Adrenal gland (tissue), 12 donors: ENCODE results near the gene SEMA3E. TPM values are rescaled to one million over a fixed set of nuclear protein-coding genes. Genes with fewer than 3 reads are reported as not detected.
"Not testable (repeated sequence)": the region's sequence is repeated elsewhere in the genome, so short reads cannot be mapped to it uniquely, and the experiment has no call there.

ENCODE experiments used
- DNase-seq, 7 donors: peaks; one replicate each; pipeline ENCODE4 v3.0.0-alpha.2; 2019 to 2020
- H3K27ac ChIP-seq, 5 donors: fragments of 200-600 bp; sonication (generic) in 4 of 5; 1 replicate in 3 of 5; 2 replicates in 2 of 5; pipeline versions ENCODE4 v1.5.1 to v1.8.0; 2016 to 2020; ENCODE audit warnings: mild to moderate bottlenecking in 1 of 5
- H3K27me3 ChIP-seq: fragments of 200-600 bp; 2 replicates; pipeline ENCODE4 v1.8.0; 2021
- H3K36me3 ChIP-seq, 2 donors: fragments of 200-600 bp; replicated peaks in 1 of 2; 1 replicate in 1 of 2; 2 replicates in 1 of 2; pipeline versions ENCODE4 v1.5.1 to v1.8.0; 2018 to 2022
- H3K4me1 ChIP-seq, 2 donors: fragments of 200-600 bp; replicated peaks in 1 of 2; 1 replicate in 1 of 2; 2 replicates in 1 of 2; pipeline versions ENCODE4 v1.5.1 to v1.8.0; 2018 to 2021
- H3K4me3 ChIP-seq, 4 donors: fragments of 200-600 bp; sonication (generic) in 3 of 4; one replicate each; pipeline ENCODE4 v1.5.1; 2016 to 2018
- H3K9me3 ChIP-seq, 3 donors: fragments of 200-600 bp; sonication (generic) in 1 of 3; replicated peaks in 1 of 3; 1 replicate in 2 of 3; 2 replicates in 1 of 3; pipeline versions ENCODE4 v1.5.1 to v1.8.0; 2016 to 2021
- POLR2A ChIP-seq, 2 donors: fragments of 450-650 bp; IDR thresholded peaks; one replicate each; pipeline ENCODE4 v1.6.1; 2017; ENCODE audit warnings: antibody characterized with exemption in 2 of 2, mild to moderate bottlenecking in 2 of 2, moderate library complexity in 1 of 2
- WGBS, 4 donors: extraction: QIAGEN DNeasy Blood & Tissue Kit in 2 of 4; methylation state at CpG; one replicate each; pipeline versions ENCODE4 v1.1.5 to v1.1.7; 2013 to 2017; 5-methylcytosine and 5-hydroxymethylcytosine counted together
- intact Hi-C, 2 donors: fragments of 100-400 bp; cut with DNase I; formaldehyde crosslinking; loops; one replicate each; pipeline versions ENCODE4 v1.14.1 to v1.15.0; 2022 to 2023
- polyA plus RNA-seq, 3 donors: library from polyadenylated mRNA; stranded (reverse); fragments of 200-250 nt in 2 of 3; fragments of 350-450 nt in 1 of 3; fragmentation: Illumina TruSeq in 1 of 3; extraction: RNeasy Lipid Tissue Mini Kit (QIAGEN cat#74804) in 1 of 3; gene quantifications; one replicate each; pipeline ENCODE4 v1.2.3, GENCODE V29; 2013 to 2014
- total RNA-seq, 9 donors: library from RNA; depleted of rRNA in 4 of 9; stranded (reverse); fragments of >200 nt in 4 of 9; fragments of 120-200 nt in 1 of 9; fragmentation: NEBNext Ultra II Directional in 1 of 9; extraction: Animal tissue kit (Norgen Biotek cat#: 25700) in 1 of 9; gene quantifications; one replicate each; pipeline versions ENCODE4 v1.1.0 to v1.2.4, GENCODE V29; 2013 to 2023
- TF ChIP-seq, protein P1 (sequence below), 6 experiments: fragments of 450-650 bp in 4 of 6; fragments of 200-600 bp in 2 of 6; sonication (generic) in 1 of 6; IDR thresholded peaks; 1 replicate in 5 of 6; 2 replicates in 1 of 6; pipeline versions ENCODE4 v1.5.1 to v1.8.0; 2016 to 2021; ENCODE audit warnings: antibody characterized with exemption in 6 of 6, mild to moderate bottlenecking in 2 of 6, moderate library complexity in 1 of 6
- donor health status: healthy with polysubstance abuse.
- donor health status: Bipolar disorder and iron deficiency.
- donor health status: DM: yes; HTN: yes; CAD: no.
- donor health status: DM: no; HTN: no; CAD: no.
- donor health status: DM: no; HTN: no; CAD: no.
- donor health status: DM: yes; HTN: yes; CAD: no.

The SEMA3E gene
- total and polyA plus RNA-seq, 12 donors, result 0.09 to 0.58 (median 0.16) TPM; not detected in 4

DNA sequence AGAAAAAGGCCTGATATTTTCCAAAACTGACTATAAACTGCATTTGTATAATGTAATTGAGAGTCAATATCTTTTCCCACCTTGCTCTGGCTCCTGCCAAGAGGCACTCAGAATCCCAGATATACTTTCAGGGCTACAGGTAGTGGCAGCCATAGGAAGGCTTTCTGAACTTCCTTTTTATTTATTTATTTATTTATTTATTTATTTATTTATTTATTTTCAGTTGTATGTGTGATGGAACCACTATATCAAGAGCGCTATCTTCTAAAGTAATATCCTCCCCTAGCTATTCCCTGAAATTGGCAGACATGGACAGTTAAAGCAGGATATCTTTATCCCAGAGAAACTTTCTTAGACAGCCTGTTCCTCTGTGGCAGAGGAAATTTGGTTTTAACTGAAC lies 86.7 kb downstream of the SEMA3E start:
- Histone ChIP-seq H3K27ac (no peak overlapping the region), H3K36me3 (no peaks in the 10 kb centered on the region), H3K4me1 (no peaks in the 10 kb centered on the region), H3K4me3 (no peak overlapping the region), H3K27me3 (no peaks in the 10 kb centered on the region), H3K9me3 (no peaks in the 10 kb centered on the region)
- no peak for DNase-seq
- TF ChIP-seq, protein P1, sequence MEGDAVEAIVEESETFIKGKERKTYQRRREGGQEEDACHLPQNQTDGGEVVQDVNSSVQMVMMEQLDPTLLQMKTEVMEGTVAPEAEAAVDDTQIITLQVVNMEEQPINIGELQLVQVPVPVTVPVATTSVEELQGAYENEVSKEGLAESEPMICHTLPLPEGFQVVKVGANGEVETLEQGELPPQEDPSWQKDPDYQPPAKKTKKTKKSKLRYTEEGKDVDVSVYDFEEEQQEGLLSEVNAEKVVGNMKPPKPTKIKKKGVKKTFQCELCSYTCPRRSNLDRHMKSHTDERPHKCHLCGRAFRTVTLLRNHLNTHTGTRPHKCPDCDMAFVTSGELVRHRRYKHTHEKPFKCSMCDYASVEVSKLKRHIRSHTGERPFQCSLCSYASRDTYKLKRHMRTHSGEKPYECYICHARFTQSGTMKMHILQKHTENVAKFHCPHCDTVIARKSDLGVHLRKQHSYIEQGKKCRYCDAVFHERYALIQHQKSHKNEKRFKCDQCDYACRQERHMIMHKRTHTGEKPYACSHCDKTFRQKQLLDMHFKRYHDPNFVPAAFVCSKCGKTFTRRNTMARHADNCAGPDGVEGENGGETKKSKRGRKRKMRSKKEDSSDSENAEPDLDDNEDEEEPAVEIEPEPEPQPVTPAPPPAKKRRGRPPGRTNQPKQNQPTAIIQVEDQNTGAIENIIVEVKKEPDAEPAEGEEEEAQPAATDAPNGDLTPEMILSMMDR (IDR thresholded peaks at IDR 0.05), result no peak
- no peak for TF ChIP-seq POLR2A (IDR thresholded peaks at IDR 0.05)
- intact Hi-C loops, result no loop called here
- WGBS, 4 donors, result 86 to 97% (median 92%) methylated on average over 1 of the region's 1 CpG

DNA sequence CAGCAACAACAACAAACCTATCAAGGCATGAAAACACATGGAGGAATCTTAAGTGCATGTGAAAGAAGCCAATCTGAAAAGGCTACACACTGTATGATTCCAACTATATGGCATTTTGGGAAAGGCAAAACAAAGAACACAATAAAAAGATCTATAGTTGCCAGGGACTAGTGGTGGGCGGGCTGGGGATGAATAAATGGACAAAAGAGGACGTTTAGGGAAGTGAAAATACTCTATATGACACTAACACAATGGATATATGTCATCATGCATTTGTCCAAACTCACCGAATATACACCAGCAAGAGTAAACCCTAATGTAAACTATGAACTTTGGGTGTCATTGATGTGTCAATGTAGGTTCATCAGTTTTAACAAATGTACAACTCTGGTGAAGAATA lies 89.1 kb downstream of the SEMA3E start:
- no peak for TF ChIP-seq POLR2A (IDR thresholded peaks at IDR 0.05)
- TF ChIP-seq, protein P1 (IDR thresholded peaks at IDR 0.05), result no peak
- H3K27ac ChIP-seq, result no peak overlapping the region
- H3K27me3 ChIP-seq, result no peaks in the 10 kb centered on the region
- DNase-seq, result no peak
- intact Hi-C loops, result no loop called here
- H3K4me3 ChIP-seq, result no peak overlapping the region
- H3K9me3 ChIP-seq, result no peaks in the 10 kb centered on the region
- no peaks in the 10 kb centered on the region for H3K36me3 ChIP-seq
- 58 to 64% (median 61%) methylated on average over 3 of the region's 3 CpGs for WGBS, 4 donors
- no peaks in the 10 kb centered on the region for H3K4me1 ChIP-seq

GRCh38 chr7:83552556-83552955 lies 96.4 kb downstream of the SEMA3E start:
- 58 to 80% (median 67%) methylated on average over 3 of the region's 3 CpGs for WGBS, 4 donors
- DNase-seq, H3K36me3 ChIP-seq, H3K27ac ChIP-seq, intact Hi-C loops, H3K4me1 ChIP-seq, H3K27me3 ChIP-seq, H3K9me3 ChIP-seq, H3K4me3 ChIP-seq: not testable (repeated sequence)

- WGBS, 4 donors, result 80 to 91% (median 85%) methylated on average over 4 of the region's 4 CpGs
These were observed 98.8 kb downstream of the SEMA3E start for GRCh38 chr7:83550100-83550499.

DNA sequence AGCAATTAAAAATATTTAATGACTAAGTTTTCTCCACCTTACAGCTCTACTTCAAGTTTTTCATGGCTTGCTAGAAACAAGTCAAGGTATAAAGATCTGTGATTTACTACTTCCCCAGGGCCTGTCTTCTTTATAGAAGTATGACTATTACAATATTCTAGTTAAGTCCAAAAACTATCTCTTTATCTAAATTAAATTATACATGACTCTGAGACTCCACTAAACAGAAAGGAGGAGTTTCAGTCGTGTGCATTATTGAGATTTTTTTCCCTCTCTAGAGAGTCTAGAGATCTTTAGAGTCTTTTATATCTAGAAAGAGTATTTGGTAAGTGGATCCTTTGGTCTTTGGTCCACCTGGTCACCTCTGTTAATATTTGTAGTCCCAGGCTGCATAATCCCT lies 100.7 kb downstream of the SEMA3E start:
- intact Hi-C loops, result no loop called here
- H3K4me1 ChIP-seq, result no peaks in the 10 kb centered on the region
- WGBS, 4 donors, result 58 to 84% (median 69%) methylated on average over 1 of the region's 1 CpG
- DNase-seq, result no peak
- H3K27ac ChIP-seq, result no peak overlapping the region
- no peaks in the 10 kb centered on the region for H3K9me3 ChIP-seq
- TF ChIP-seq, protein P1 (IDR thresholded peaks at IDR 0.05), result no peak
- TF ChIP-seq POLR2A (IDR thresholded peaks at IDR 0.05), result no peak
- H3K27me3 ChIP-seq, result no peaks in the 10 kb centered on the region
- H3K4me3 ChIP-seq, result no peak overlapping the region
- H3K36me3 ChIP-seq, result no peaks in the 10 kb centered on the region

More at GRCh38 chr7:83550100-83550499, 98.8 kb downstream of the SEMA3E start:
- Histone ChIP-seq H3K4me1 (no peaks in the 10 kb centered on the region), H3K27me3 (no peaks in the 10 kb centered on the region), H3K4me3 (no peak overlapping the region), H3K27ac (no peak overlapping the region), H3K9me3 (no peaks in the 10 kb centered on the region), H3K36me3 (no peaks in the 10 kb centered on the region)
- no peak for DNase-seq
- intact Hi-C loops, result no loop called here
- TF ChIP-seq, protein P1 (IDR thresholded peaks at IDR 0.05), result no peak
- TF ChIP-seq POLR2A (IDR thresholded peaks at IDR 0.05), result no peak
